ENCODE data around the gene BBOX1.

BBOX1 gene

DNA sequence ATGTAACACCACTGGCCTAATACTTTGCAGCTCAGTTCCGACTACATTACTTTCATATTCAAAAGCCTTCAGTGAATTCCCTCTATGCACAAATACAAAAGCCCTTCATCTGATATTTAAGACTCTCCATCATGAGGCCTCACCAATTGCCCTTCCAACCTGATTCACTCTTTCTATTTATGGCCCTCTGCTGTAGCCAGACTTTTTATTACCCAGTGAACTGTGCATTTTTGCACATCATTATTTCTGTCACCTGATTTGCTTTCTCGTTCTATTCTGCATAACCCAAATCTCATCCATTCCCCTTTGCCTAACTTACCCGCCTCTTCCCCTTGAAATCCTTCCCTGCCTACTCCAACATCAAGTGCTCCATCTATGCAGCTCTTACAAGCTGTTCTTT lies 78.3 kb downstream of the BBOX1 start:
- Histone ChIP-seq H3F3A (ENCODE audit: insufficient read depth, low read length) (no peaks in the 10 kb centered on the region), H3K4me3 (ENCODE audit: low read depth, low read length, poor library complexity, severe bottlenecking) (no peak overlapping the region), H3K27ac (ENCODE audit: low read depth, low read length, poor library complexity, severe bottlenecking) (no peak overlapping the region), H3K79me2 (ENCODE audit: insufficient read depth, low read length) (no peaks in the 10 kb centered on the region), H3K36me3 (ENCODE audit: insufficient read depth, low read length) (peaks cover 82% of the 10 kb centered on the region), H3K4me2 (ENCODE audit: low read length) (no peak overlapping the region), H4K20me1 (ENCODE audit: insufficient read depth, low read length) (no peaks in the 10 kb centered on the region), H2AFZ (ENCODE audit: low read length) (no peak overlapping the region), H3K4me1 (ENCODE audit: insufficient read depth, low read length, severe bottlenecking) (peaks cover 24% of the 10 kb centered on the region), H3K9me3 (ENCODE audit: low read length) (no peaks in the 10 kb centered on the region), H3K9ac (ENCODE audit: low read length) (no peak overlapping the region), H3K9me2 (ENCODE audit: low read depth, low read length) (no peaks in the 10 kb centered on the region), H3K27me3 (ENCODE audit: insufficient read depth, low read length) (no peaks in the 10 kb centered on the region)
- TF ChIP-seq, protein P1, sequence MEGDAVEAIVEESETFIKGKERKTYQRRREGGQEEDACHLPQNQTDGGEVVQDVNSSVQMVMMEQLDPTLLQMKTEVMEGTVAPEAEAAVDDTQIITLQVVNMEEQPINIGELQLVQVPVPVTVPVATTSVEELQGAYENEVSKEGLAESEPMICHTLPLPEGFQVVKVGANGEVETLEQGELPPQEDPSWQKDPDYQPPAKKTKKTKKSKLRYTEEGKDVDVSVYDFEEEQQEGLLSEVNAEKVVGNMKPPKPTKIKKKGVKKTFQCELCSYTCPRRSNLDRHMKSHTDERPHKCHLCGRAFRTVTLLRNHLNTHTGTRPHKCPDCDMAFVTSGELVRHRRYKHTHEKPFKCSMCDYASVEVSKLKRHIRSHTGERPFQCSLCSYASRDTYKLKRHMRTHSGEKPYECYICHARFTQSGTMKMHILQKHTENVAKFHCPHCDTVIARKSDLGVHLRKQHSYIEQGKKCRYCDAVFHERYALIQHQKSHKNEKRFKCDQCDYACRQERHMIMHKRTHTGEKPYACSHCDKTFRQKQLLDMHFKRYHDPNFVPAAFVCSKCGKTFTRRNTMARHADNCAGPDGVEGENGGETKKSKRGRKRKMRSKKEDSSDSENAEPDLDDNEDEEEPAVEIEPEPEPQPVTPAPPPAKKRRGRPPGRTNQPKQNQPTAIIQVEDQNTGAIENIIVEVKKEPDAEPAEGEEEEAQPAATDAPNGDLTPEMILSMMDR (IDR thresholded peaks at IDR 0.05; ENCODE audit: low read length), result no peak
- no peak for TF ChIP-seq EZH2 (IDR thresholded peaks at IDR 0.05; ENCODE audit: borderline replicate concordance, low read length)

DNA sequence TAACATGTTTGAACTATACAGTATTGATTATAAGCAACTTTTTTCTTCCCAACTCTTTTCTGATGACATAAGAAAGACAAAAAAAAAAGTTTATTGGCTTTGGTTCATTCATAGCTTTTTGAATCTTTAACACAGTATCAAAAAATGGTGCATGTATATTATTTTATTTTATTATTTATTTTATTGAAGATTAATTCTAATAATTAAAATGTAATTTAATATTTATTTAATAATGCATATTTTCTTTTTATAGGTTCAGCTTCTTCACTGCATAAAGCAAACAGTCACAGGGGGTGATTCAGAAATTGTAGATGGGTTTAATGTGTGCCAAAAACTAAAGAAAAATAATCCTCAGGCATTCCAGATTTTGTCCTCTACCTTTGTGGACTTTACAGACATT lies 78.8 kb downstream of the BBOX1 start:
- H3K4me3 ChIP-seq (ENCODE audit: low read depth, low read length, poor library complexity, severe bottlenecking), result no peak overlapping the region
- H4K20me1 ChIP-seq (ENCODE audit: insufficient read depth, low read length), result no peaks in the 10 kb centered on the region
- TF ChIP-seq, protein P1 (IDR thresholded peaks at IDR 0.05; ENCODE audit: low read length), result no peak
- no peak for TF ChIP-seq EZH2 (IDR thresholded peaks at IDR 0.05; ENCODE audit: borderline replicate concordance, low read length)
- H3K4me1 ChIP-seq (ENCODE audit: insufficient read depth, low read length, severe bottlenecking), result peaks cover 29% of the 10 kb centered on the region
- no peaks in the 10 kb centered on the region for H3K9me3 ChIP-seq (ENCODE audit: low read length)
- no peak overlapping the region for H3K27ac ChIP-seq (ENCODE audit: low read depth, low read length, poor library complexity, severe bottlenecking)
- H3K9me2 ChIP-seq (ENCODE audit: low read depth, low read length), result no peaks in the 10 kb centered on the region
- no peak overlapping the region for H2AFZ ChIP-seq (ENCODE audit: low read length)
- peaks cover 85% of the 10 kb centered on the region for H3K36me3 ChIP-seq (ENCODE audit: insufficient read depth, low read length)
- no peaks in the 10 kb centered on the region for H3F3A ChIP-seq (ENCODE audit: insufficient read depth, low read length)
- no peak overlapping the region for H3K4me2 ChIP-seq (ENCODE audit: low read length)
- no peaks in the 10 kb centered on the region for H3K27me3 ChIP-seq (ENCODE audit: insufficient read depth, low read length)
- H3K79me2 ChIP-seq (ENCODE audit: insufficient read depth, low read length), result no peaks in the 10 kb centered on the region
- no peak overlapping the region for H3K9ac ChIP-seq (ENCODE audit: low read length)

DNA sequence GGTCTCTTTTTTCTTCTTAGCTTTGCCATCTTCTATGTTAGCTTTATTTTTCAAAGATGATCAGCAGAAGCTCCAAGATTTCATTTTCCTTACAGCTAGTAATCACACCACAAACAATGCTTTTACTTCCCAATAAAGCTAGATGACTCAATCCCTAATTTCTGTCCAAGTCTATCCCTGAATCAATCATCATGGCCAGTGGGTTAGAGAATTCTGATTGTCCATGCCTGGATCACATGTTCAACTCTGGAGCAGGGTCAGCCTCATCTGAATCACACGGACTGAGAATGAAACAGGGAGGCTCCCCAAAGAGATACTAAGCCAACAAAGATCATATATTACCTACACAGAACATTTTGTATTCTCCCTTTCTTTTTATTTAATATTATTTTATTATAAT lies 79.6 kb downstream of the BBOX1 start:
- TF ChIP-seq EZH2 (IDR thresholded peaks at IDR 0.05; ENCODE audit: borderline replicate concordance, low read length), result no peak
- TF ChIP-seq, protein P1 (IDR thresholded peaks at IDR 0.05; ENCODE audit: low read length), result no peak
- Histone ChIP-seq H3K4me2 (ENCODE audit: low read length) (no peak overlapping the region), H2AFZ (ENCODE audit: low read length) (no peak overlapping the region)

More for the DNA sequence above, 79.6 kb downstream of the BBOX1 start:
- H3K27me3 ChIP-seq (ENCODE audit: insufficient read depth, low read length), result no peaks in the 10 kb centered on the region
- no peak overlapping the region for H3K9ac ChIP-seq (ENCODE audit: low read length)
- H3K9me3 ChIP-seq (ENCODE audit: low read length), result no peaks in the 10 kb centered on the region
- no peaks in the 10 kb centered on the region for H3K9me2 ChIP-seq (ENCODE audit: low read depth, low read length)
- H3K4me3 ChIP-seq (ENCODE audit: low read depth, low read length, poor library complexity, severe bottlenecking), result no peak overlapping the region
- peaks cover 33% of the 10 kb centered on the region for H3K4me1 ChIP-seq (ENCODE audit: insufficient read depth, low read length, severe bottlenecking)
- H3K27ac ChIP-seq (ENCODE audit: low read depth, low read length, poor library complexity, severe bottlenecking), result no peak overlapping the region
- no peaks in the 10 kb centered on the region for H4K20me1 ChIP-seq (ENCODE audit: insufficient read depth, low read length)
- H3F3A ChIP-seq (ENCODE audit: insufficient read depth, low read length), result no peaks in the 10 kb centered on the region
- H3K79me2 ChIP-seq (ENCODE audit: insufficient read depth, low read length), result no peaks in the 10 kb centered on the region
- H3K36me3 ChIP-seq (ENCODE audit: insufficient read depth, low read length), result peaks cover 82% of the 10 kb centered on the region

Measured in OCI-LY1 (cell line).